DMS53 (cell line): ENCODE measurements around the gene ADCY3.

Source experiments
- DNase-seq: peaks from one replicate; lab custom pipeline; 2025; lab: John Stamatoyannopoulos, UW

ADCY3 gene

DNA sequence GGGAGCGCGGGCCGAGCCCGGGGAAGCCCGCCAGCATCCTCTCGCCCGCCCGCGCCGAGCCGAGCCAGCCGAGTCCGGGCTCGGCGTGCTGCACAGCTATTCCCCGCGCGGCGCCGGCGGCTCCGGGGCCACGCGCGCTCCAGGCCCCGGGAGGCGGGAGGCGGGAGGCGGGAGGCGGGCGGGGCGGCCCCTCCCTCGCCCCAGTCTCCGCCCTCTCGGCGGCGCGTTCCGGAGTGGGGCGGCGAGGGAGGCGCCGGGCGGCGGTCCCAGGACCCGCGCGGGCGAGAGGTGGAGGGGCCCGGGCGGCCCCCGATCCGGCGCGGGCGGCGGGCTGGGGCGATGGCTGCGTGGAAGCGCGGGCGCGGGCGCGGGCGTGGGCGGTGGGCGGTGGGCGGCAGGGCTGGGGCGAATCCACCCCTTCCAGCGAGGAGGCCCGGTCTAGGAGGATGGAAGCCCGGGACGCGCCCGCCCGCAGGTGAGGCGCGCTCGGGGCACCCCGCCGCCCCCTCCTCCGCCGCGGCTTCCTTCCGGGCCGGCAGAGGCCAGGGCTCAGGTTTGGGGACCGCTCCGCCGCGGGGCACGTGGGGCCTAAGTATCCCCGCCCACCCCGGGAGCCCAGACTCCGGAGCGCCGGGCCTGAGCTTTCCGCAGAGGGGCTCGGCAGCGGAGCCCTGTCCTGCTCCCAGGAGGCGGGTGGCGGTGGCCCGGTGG lies at the start of gene ADCY3:
Gene ADCY3, minus strand, starts transcription at position 140 of the 711 bp plus-strand sequence. CDS start 1,250 bp downstream, outside the sequence.
- peak; percentile 72 for DNase-seq

GRCh38 chr2:24969784-24970183 lies 49.7 kb upstream of the ADCY3 start:
- no peak for DNase-seq

DNA sequence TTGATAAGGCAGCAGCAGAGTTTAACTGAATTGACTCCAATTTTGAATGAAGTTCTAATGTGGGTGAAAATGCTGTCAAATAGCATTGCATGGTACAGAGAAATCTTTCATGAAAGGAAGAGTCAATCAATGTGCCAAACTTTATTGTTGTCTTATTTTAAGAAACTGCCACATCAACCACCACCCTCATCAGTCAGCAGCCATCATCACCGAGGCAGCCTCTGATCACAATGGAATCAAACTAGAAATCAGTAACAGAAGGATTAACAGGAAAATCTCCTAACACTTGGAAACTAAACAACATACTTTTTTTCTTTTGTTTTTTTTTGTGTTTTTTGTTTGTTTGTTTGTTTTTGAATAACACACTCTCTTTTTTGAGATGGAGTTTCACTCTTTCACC lies 41.9 kb upstream of the ADCY3 start:
- DNase-seq = no peak

DNA sequence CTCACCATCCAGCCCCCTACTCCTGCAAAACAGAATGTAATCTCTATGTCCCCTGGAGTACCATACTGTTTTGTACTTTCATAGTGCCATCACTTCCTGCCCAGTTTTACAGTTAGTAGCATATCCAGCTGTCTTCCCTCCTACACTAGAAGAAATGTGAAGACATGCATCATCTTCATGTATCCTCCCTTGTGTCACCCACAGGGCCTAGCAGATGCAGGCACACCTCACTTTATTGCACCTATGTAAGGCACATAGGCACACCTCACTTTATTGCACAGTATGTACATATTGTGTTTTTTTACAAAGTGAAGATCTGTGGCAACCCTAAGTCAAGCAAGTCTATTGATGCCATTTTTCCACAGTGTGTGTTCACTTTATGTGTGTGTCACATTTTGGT lies 39.7 kb upstream of the ADCY3 start:
- DNase-seq = no peak

GRCh38 chr2:24958411-24958935 lies 38.4 kb upstream of the ADCY3 start:
- DNase-seq = no peak

DNA sequence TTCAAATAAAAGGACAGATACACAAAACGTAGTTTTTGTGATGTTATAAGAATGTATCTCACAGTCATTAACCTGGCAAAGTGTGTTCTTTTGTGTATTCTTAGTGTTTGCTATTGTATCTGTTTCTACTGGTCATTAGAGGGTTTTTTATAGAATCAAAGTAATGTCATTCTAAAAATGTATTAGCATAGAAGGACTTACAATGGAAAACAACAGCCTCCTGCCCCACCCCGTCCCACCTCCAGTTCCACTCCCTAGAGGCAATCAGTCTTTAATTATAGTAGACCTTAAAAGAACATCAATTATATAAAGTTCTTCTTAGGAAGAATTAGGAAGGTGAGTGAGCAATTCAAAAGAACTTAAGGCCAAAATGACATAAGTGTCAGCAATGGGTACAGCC lies 37.9 kb upstream of the ADCY3 start:
- DNase-seq = no peak

- DNase-seq = no peak
These were observed 37.2 kb upstream of the ADCY3 start for GRCh38 chr2:24957221-24957620.

- DNase-seq = no peak
These were observed 35.9 kb upstream of the ADCY3 start for GRCh38 chr2:24955921-24956320.

GRCh38 chr2:24955232-24955631 lies 35.2 kb upstream of the ADCY3 start:
- no peak for DNase-seq

GRCh38 chr2:24950102-24950501 lies 30.1 kb upstream of the ADCY3 start:
- DNase-seq = no peak

GRCh38 chr2:24948506-24948905 lies 28.5 kb upstream of the ADCY3 start:
- no peak for DNase-seq

- DNase-seq = no peak
These were observed 27.6 kb upstream of the ADCY3 start for GRCh38 chr2:24947561-24948157.

DNA sequence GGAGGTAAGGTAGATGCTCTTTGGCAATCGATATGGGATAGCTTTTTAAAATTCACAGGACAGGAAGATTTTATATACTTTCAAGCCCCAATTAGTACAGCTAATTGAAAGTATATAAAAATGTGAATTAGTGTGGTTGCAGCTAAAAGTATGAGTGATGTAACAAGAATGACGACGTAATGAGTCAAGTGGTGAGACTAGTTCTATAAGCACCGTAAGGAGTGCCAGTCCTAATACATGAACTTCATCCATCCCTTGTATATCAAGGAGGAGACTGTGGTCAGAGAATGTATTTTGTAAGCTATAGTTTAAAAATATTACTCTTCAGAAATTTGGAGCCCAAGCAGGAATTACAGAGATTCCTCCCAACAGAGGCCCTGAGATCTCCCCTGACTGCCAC lies 25.9 kb upstream of the ADCY3 start:
- DNase-seq = no peak

DNA sequence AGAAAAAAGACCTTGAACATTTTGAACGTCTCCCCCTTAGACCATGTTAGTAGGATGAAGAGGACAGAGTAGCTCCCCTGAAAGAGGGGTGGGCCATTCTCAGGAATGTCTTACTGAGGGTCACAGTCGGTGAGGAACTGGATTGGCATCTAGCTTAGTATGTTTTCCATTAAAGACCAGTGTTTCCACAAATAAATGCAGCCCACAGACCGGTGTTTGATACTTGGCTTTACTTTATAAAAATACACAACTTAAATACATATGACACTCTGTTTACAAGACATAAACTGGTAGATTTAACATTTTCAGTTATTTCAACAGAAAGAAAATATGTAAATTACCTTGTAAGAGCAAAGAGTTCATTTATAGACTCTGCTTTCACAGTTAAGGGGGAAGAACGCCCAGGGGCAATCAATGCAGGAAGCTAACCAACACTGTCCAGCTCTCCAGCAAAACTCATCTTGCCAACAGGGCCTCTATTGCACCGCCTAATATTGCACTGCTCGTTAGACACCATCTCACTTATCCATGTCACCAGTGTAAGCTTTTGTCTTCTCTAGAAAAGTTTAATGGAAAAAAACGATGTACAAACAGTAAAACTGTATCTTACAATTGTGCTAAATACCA lies 23.5 kb upstream of the ADCY3 start:
- DNase-seq = no peak

GRCh38 chr2:24939353-24939752 lies 19.3 kb upstream of the ADCY3 start:
- no peak for DNase-seq

- DNase-seq = no peak
These were observed 17.2 kb upstream of the ADCY3 start for GRCh38 chr2:24937236-24937635.

DNA sequence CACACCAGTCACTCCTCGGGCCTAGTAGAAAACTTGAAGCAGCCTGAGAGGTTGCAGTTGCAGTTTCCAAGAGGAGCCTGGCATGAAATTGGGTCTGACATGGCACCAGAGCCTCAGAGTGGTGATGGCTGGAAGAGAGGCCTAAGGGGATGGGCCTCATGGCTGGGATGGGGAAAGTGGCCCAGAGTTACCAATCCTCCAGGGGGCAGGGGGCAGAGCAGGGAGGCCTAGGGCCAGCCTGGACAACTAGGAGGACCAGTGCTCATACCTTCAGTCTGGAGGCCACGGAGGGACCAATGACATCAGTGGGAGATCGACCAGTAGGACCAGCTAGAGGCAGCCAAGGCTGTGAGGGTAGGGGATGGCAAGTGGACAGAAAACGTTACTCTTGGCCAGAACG lies 15.1 kb upstream of the ADCY3 start:
- no peak for DNase-seq

GRCh38 chr2:24932715-24933114 lies 12.7 kb upstream of the ADCY3 start:
- DNase-seq = no peak

GRCh38 chr2:24930768-24931167 lies 10.7 kb upstream of the ADCY3 start:
- no peak for DNase-seq

- no peak for DNase-seq
These were observed 9.2 kb upstream of the ADCY3 start for GRCh38 chr2:24929230-24929629.

GRCh38 chr2:24928036-24928435 lies 8.0 kb upstream of the ADCY3 start:
- DNase-seq = no peak

DNA sequence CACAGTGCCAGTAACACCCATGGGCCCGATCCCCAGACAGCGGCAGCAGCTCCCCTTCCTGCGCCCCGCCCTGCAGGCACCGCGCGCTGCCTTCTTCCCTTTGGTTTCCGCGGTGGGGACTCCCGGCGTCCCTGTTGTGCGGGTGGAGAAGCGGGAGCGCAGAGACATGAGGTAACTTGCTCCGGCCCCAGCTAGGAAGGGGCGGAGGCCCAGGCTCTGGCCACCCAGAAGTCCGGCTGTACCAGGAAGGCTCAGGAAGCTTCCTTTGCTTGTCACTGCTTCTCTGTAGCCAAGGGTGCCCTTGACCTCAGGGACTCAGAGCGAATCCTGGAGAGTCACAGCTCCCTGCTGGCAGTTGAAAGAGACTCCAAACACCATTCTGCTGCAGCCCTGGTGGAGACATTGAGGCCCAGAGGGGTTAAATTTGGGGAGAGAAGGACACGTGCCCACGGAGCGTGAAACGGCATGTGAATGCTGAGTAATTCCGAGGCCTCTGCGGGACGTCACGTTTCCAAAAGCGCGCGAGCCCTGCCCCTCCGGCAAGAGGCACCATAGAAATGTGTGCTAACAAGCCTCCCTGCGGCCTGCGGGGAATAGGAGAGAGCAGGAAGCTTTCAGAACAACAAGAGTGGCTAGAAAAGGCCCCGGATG lies 6.7 kb upstream of the ADCY3 start:
- peak; percentile 54 for DNase-seq

- DNase-seq = no peak
These were observed 6.2 kb upstream of the ADCY3 start for GRCh38 chr2:24926220-24926601.
